ENCODE measurements around the gene ZFHX3. TPM values are rescaled to one million over a fixed set of nuclear protein-coding genes. Genes with fewer than 3 reads are reported as not detected.

Gene ZFHX3
- total RNA-seq, 1 experiment from 2014 or later, result 1.5 TPM

- Histone ChIP-seq H3K9me3 (ENCODE audit: control insufficient read depth, low read depth, low read length) (no peaks in the 10 kb centered on the region), H3K79me1 (ENCODE audit: insufficient read depth, low read depth, low read length, poor library complexity, severe bottlenecking) (no peaks in the 10 kb centered on the region), H3K14ac (ENCODE audit: insufficient read depth, low read length) (no peak overlapping the region; the same call in 1 of the 2 replicates), H4K5ac (ENCODE audit: insufficient read length, low read depth, low read length) (no peak overlapping the region), H2BK5ac (ENCODE audit: insufficient read length, low read length) (no peak overlapping the region), H3K18ac (ENCODE audit: insufficient read length, low read depth, low read length) (no peak overlapping the region), H3T11ph (ENCODE audit: low read length) (no peak overlapping the region), H4K20me1 (ENCODE audit: control insufficient read depth, insufficient read depth, insufficient read length) (no peaks in the 10 kb centered on the region), H2BK20ac (ENCODE audit: low read depth, low read length, poor library complexity, severe bottlenecking) (no peak overlapping the region), H3K56ac (ENCODE audit: insufficient read length, low read depth, low read length) (no peak overlapping the region), H3K27ac (ENCODE audit: insufficient read length, low read depth, low read length) (no peak overlapping the region), H2BK12ac (ENCODE audit: insufficient read length, low read depth, low read length) (no peak overlapping the region), H2BK15ac (ENCODE audit: low read depth, low read length) (no peak overlapping the region), H2BK120ac (ENCODE audit: low read depth, low read length, poor library complexity, severe bottlenecking) (no peak overlapping the region), H3K4me2 (ENCODE audit: insufficient read depth, insufficient read length, low read length) (no peak overlapping the region), H3K9ac (ENCODE audit: extremely low read depth, insufficient read length, low read length) (no peak overlapping the region), H3K27me3 (ENCODE audit: insufficient read depth, low read length) (no peaks in the 10 kb centered on the region), H3K23ac (ENCODE audit: insufficient read length, low read depth, low read length) (no peak overlapping the region), H3K4me1 (ENCODE audit: insufficient read depth, low read length) (no peaks in the 10 kb centered on the region), H4K91ac (ENCODE audit: insufficient read length, low read depth, low read length) (no peak overlapping the region), H3K79me2 (ENCODE audit: insufficient read depth, low read length) (no peaks in the 10 kb centered on the region), H3K23me2 (ENCODE audit: insufficient read length, low read depth, low read length, poor library complexity, severe bottlenecking) (no peaks in the 10 kb centered on the region), H4K8ac (replicated peaks; ENCODE audit: insufficient read length, low read depth, low read length) (no peak overlapping the region), H2AK5ac (ENCODE audit: insufficient read length, low read length) (no peak overlapping the region), H2AFZ (ENCODE audit: low read length) (no peak overlapping the region), H3K4ac (ENCODE audit: low read depth, low read length) (no peak overlapping the region)
- Mint-ChIP-seq H3K27me3 (ENCODE audit: low read depth) (no peaks in the 10 kb centered on the region), H3K9me3 (peaks cover 10 to 16% of the 10 kb centered on the region in 2 experiments; a peak in 4 of 5 replicates), H3K27ac (no peak overlapping the region), H3K4me1 (peaks cover 6% of the 10 kb centered on the region in 2 experiments), H3K36me3 (ENCODE audit: insufficient read depth in 1 of 3, low read depth in 3 of 3) (peaks cover 2 to 22% (median 5%) of the 10 kb centered on the region in 3 experiments; a peak in 4 of 7 replicates), H3K4me3 (no peak overlapping the region)
- no peak for TF ChIP-seq CTCF (conservative IDR thresholded peaks at IDR 0.05)
- no CpG with 5 or more reads among the region's 2 CpGs for WGBS (ENCODE audit: extremely low coverage, insufficient read length, low lambda C conversion rate)
- no peak for DNase-seq
Observed at GRCh38 chr16:72753881-72754280, 294.0 kb downstream of the ZFHX3 start.

All from H9 (cell line).